Ishikawa (cell line): Measurements from ENCODE around the gene CUEDC1.

ENCODE experiments used
- CEBPB ChIP-seq: IDR thresholded peaks from 2 replicates; pipeline ENCODE4 v1.6.1; 2012
- CREB1 ChIP-seq: IDR thresholded peaks from 2 replicates; pipeline ENCODE4 v1.6.1; 2012; ENCODE audit warnings: low read depth
- EGR1 ChIP-seq: IDR thresholded peaks from 2 replicates; pipeline ENCODE4 v1.6.1; 2012
- EP300 ChIP-seq: IDR thresholded peaks from 2 replicates; pipeline ENCODE4 v1.6.1; 2012; ENCODE audit warnings: borderline replicate concordance
- NFIC ChIP-seq: IDR thresholded peaks from 2 replicates; pipeline ENCODE4 v1.6.1; 2012
- REST ChIP-seq: IDR thresholded peaks from 2 replicates; pipeline ENCODE4 v1.6.1; 2012; ENCODE audit warnings: low read depth, mild to moderate bottlenecking
- TAF1 ChIP-seq: IDR thresholded peaks from 2 replicates; pipeline ENCODE4 v1.6.1; 2012; ENCODE audit warnings: low read depth, mild to moderate bottlenecking
- YY1 ChIP-seq: IDR thresholded peaks from 2 replicates; pipeline ENCODE4 v1.6.1; 2012; ENCODE audit warnings: low read depth
- TF ChIP-seq, protein P1 (sequence below): IDR thresholded peaks from 2 replicates; pipeline ENCODE4 v1.6.1; 2012
- TF ChIP-seq, protein P2 (sequence below): IDR thresholded peaks from 2 replicates; pipeline ENCODE4 v1.6.1; 2012

DNA sequence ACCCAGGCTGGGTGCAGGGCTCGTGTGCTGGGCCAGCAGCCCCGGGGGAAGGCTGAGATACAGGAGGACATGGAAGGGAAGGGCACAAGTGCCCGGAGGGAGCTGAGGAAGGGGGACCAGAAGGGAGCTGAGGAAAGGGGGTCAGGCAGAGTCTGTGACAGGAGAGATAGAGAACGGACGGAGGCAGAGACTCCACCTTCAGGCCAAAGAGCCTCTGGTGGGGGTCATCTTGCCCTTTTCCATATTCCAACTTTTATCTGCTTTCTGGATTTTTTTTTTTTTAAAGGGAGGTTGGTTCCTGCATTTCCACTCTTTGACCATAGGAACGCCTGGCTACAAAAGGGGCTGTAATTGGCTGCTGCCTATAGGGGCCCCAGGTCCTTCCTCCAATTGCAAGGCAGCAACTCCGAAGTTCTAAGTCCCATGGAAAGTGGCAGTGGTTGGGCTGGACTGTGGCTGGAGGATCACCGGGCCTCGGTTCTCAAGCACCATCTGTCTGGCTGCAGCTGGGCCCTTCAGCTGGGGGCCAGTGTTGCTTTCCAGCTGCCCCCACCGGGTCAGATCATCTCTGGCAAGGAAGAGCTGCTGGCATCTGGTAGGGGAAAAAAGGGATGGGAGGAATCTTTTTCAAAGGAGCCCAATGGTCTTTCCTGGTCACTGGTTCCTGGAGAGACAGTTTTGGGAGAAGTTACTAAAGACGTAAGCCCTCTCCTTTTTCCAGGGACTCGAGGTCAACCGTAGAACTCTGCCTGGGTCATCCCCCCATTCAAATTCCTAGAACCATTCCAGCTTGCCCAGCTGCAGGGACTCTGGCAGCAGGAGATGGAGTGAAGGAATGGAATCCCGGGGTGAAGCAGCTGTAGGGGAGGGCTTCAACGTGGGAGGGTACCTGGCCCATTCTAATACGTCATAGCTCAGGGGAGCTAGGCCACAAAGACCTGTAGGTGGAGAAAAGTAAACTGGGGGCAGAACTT, 92.2 kb downstream of the CUEDC1 start:
- 0 out of 2 replicates have a peak, but pooled peaks have one; percentile 10 for TF ChIP-seq TAF1
- TF ChIP-seq EP300: peak; percentile 42; the same call in 1 of the 2 replicates
- TF ChIP-seq, protein P1, sequence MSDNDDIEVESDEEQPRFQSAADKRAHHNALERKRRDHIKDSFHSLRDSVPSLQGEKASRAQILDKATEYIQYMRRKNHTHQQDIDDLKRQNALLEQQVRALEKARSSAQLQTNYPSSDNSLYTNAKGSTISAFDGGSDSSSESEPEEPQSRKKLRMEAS: no peak
- TF ChIP-seq YY1: no peak
- no peak for TF ChIP-seq NFIC
- TF ChIP-seq CEBPB: no peak
- no peak for TF ChIP-seq REST
- no peak for TF ChIP-seq EGR1
- TF ChIP-seq CREB1: no peak
- TF ChIP-seq, protein P2, sequence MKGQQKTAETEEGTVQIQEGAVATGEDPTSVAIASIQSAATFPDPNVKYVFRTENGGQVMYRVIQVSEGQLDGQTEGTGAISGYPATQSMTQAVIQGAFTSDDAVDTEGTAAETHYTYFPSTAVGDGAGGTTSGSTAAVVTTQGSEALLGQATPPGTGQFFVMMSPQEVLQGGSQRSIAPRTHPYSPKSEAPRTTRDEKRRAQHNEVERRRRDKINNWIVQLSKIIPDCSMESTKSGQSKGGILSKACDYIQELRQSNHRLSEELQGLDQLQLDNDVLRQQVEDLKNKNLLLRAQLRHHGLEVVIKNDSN: no peak
